GM18502 (cell line): Measurements from ENCODE around the gene NT5C1A.

Source experiments
- ATAC-seq: cut with Tn5 transposase; IDR thresholded peaks from one replicate; pipeline ENCODE4 v1.9.1; 2021; ENCODE audit warnings: mild to moderate bottlenecking; ENCODE audit not compliant: unreplicated experiment, poor library complexity

NT5C1A gene

GRCh38 chr1:39615086-39615673 is 56.7 kb downstream of the NT5C1A start:
- no peak for ATAC-seq

GRCh38 chr1:39614488-39614887 is 57.4 kb downstream of the NT5C1A start:
- ATAC-seq: no peak

GRCh38 chr1:39613250-39613649 is 58.7 kb downstream of the NT5C1A start:
- ATAC-seq: no peak

- no peak for ATAC-seq
These were observed 62.1 kb downstream of the NT5C1A start for GRCh38 chr1:39609618-39610331.
